ENCODE measurements around the gene SHROOM2.

GRCh38 chrX:9997524-9997923 is 211.3 kb downstream of the SHROOM2 start:
- TF ChIP-seq RCOR1 (IDR thresholded peaks at IDR 0.05; ENCODE audit: borderline replicate concordance in 1 of 2, low read depth in 2 of 2, low read length in 2 of 2) (no peak), ZFX (CRISPR knock-in tag; IDR thresholded peaks at IDR 0.05) (no peak), BHLHE40 (IDR thresholded peaks at IDR 0.05; ENCODE audit: low read length) (no peak)
